A549 (cell line): ENCODE results near the gene PIGK.

Experiments
- EP300 ChIP-seq, 2 experiments: fragments of >200 bp; sonication (Bioruptor Twin); formaldehyde crosslinking; IDR thresholded peaks; 2 replicates in 1 of 2; 3 replicates in 1 of 2; pipeline ENCODE4 v1.6.1; 2016 to 2017
- MAZ ChIP-seq: fragments of 150-350 bp; IDR thresholded peaks from 2 replicates; pipeline ENCODE4 v1.6.1; 2014; ENCODE audit warnings: antibody characterized with exemption, low read depth, low read length, borderline replicate concordance
- POLR2A ChIP-seq: IDR thresholded peaks from 2 replicates; pipeline ENCODE4 v1.6.1; 2012; ENCODE audit warnings: mild to moderate bottlenecking, low read length
- SMC3 ChIP-seq: fragments of >200 bp; sonication (Bioruptor Twin); formaldehyde crosslinking; IDR thresholded peaks from 3 replicates; pipeline ENCODE4 v1.6.1; 2018; ENCODE audit warnings: inconsistent platforms

DNA sequence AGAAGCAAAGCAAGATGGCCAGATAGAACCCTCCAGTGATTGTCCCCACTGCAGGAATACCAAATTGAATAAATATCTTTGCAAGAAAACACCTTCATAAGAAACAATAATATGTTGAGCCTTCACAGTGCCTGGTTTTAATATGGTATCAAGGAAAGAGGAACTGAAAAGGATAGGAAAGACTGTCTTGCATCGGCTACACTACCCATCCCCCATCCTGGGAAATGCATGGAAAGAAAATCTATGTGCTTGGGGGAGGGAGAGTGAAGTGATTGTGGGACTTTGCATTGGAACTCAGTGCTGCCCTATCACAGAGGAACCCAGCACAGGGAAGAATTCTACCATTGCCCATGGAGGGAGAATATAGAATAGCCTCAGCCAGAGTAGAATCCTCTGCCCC lies 34.0 kb upstream of the PIGK start:
- no peak for TF ChIP-seq EP300 (IDR thresholded peaks at IDR 0.05)
- no peak for TF ChIP-seq SMC3
- no peak for TF ChIP-seq POLR2A
- no peak for TF ChIP-seq MAZ
